Measurements from ENCODE around the gene TENM3.

The TENM3 gene

DNA sequence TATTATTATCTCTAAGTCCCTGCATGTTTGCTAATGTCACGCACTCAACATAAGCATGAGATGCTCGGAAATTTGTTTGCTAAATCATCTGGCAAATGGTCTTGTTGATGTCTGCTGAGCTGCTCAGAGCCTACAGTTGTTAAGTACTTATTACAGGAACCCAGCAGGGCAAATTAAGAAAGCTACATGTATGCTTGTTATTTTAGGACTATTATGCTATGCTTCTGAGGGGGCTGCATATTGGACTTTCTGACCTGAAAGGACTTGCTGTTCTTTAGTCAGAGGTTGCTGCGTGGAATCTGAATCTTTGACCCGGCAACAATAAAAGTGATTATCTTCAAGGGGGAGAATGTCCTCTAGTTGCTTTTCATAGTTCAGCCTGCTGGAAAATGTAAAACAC is 36.3 kb upstream of the TENM3 start:
- no peak overlapping the region for H3K27ac ChIP-seq
- TF ChIP-seq ZFX (IDR thresholded peaks at IDR 0.05) = no peak
- TF ChIP-seq, protein P1, sequence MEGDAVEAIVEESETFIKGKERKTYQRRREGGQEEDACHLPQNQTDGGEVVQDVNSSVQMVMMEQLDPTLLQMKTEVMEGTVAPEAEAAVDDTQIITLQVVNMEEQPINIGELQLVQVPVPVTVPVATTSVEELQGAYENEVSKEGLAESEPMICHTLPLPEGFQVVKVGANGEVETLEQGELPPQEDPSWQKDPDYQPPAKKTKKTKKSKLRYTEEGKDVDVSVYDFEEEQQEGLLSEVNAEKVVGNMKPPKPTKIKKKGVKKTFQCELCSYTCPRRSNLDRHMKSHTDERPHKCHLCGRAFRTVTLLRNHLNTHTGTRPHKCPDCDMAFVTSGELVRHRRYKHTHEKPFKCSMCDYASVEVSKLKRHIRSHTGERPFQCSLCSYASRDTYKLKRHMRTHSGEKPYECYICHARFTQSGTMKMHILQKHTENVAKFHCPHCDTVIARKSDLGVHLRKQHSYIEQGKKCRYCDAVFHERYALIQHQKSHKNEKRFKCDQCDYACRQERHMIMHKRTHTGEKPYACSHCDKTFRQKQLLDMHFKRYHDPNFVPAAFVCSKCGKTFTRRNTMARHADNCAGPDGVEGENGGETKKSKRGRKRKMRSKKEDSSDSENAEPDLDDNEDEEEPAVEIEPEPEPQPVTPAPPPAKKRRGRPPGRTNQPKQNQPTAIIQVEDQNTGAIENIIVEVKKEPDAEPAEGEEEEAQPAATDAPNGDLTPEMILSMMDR (conservative IDR thresholded peaks at IDR 0.05) = no peak

DNA sequence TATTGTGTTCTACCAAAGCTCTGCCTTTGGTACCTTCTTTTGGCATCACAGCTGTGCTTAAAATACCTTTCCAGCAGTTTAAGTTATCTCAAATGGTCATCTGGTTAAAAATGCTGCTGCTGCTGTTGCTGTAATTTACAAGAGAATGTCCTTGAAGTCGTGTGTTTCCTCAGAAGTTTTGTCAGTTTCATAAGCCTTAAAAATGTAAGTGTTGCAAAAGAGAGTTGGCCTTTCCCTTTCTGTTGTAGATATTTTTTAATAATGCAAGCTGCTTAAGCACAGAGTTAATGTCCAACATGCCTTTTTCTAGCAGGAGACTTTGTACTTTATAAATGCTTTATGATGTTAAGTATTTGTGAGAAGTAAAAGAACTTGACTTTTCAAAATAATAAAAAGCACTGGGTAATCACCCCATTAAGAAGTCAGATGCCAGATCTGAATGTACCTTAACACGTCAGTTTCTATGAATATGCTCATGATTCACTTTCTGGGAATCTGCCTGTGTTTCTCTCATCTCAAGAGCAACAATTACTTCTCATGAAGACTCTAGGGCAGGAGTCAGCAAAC is 35.3 kb upstream of the TENM3 start:
- H3K27ac ChIP-seq = no peak overlapping the region
- no peak for TF ChIP-seq ZFX (IDR thresholded peaks at IDR 0.05)
- TF ChIP-seq, protein P1 (conservative IDR thresholded peaks at IDR 0.05) = no peak

DNA sequence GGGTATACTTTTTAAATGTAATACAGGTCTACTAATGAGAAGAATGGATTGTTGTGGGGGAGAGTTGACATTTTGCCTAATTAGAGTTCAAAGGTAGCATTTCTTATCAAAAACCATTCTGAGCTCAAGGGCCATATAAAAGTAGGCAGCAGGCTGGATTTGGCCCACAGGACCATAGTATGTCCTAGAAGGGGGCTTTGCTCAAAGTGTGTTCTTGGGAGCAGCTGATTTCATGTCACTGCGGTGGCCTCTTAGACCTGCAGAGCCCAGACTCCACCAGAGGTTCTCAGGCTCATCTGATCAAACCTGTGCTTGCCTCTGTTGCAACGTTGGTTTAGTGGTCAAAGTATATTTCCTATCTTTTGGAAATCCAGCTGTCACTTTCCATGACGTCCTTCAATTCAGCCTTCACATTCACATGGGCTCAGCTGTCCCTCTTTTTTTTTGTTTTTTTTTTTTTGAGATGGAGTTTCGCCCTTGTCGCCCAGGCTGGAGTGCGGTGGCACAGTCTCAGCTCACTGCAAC is 34.6 kb upstream of the TENM3 start:
- TF ChIP-seq ZFX (IDR thresholded peaks at IDR 0.05) = no peak
- TF ChIP-seq, protein P1 (conservative IDR thresholded peaks at IDR 0.05) = no peak
- H3K27ac ChIP-seq = no peak overlapping the region

DNA sequence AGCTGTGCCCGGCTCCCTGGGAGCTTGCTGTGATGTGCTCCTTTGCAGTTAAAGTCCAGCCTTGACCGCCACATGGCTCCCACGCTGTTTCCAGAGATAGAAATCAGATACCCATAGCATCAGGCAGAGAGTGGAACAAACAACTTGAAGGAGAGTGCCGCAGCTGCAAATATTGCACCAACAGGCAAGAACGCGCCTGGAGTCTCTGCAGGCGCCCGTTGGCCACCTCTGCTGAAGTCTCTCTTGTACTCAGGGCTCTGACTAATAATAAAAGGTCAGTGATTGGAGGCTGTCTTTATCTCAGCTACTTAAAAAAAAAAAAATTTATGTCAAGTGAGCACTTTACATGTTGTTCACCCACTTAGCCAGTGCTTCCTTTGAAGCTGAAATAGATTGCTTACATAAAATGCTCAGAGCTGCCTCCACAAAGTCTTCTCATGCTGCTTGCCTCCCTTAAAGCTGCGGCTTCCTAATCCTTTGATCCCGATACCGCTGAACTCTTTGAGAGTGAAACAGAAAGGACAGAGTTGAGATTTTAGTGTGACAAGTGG is 30.9 kb upstream of the TENM3 start:
- TF ChIP-seq, protein P1 (conservative IDR thresholded peaks at IDR 0.05) = no peak
- TF ChIP-seq ZFX (IDR thresholded peaks at IDR 0.05) = no peak
- no peak overlapping the region for H3K27ac ChIP-seq

DNA sequence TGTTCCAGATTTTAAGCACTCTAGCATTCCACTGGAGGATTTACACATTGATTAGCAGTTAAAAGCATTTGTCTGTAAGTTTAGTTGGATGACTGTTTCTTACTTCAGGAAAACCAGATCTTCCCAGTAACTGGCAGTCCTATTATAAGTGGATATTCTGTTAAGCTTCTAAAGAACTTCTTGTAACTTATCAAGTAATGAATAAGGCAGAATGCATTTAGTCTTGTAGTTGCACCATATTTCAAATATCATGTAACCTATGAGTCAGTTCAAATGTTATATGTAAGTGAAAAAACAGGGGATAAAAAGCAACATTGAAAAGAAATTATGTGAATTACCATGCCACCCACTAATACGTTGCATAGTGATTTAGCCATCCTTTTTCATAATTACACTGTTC is 30.2 kb upstream of the TENM3 start:
- H3K27ac ChIP-seq = no peak overlapping the region
- TF ChIP-seq ZFX (IDR thresholded peaks at IDR 0.05) = no peak
- TF ChIP-seq, protein P1 (conservative IDR thresholded peaks at IDR 0.05) = no peak

DNA sequence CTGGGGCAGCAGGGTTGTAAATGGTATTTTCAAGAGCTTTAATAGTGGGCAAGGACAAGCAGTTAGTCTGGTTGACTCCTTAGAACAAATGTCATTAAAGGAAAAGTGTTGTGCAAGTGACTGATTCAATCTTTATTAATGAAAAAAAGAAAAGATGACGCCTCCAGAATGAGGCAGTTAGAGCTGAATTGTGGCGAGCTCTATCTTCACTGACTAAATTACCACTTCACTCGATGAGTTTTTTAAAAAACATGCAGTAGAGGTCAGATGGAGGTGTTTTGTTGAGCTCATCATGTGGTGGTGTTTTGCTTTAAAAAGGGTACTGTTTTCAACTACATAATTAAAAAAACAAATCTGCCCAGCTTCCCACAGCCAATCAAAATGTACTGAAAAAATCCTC is 28.1 kb upstream of the TENM3 start:
- no peak for TF ChIP-seq ZFX (IDR thresholded peaks at IDR 0.05)
- TF ChIP-seq, protein P1 (conservative IDR thresholded peaks at IDR 0.05) = no peak
- no peak overlapping the region for H3K27ac ChIP-seq

DNA sequence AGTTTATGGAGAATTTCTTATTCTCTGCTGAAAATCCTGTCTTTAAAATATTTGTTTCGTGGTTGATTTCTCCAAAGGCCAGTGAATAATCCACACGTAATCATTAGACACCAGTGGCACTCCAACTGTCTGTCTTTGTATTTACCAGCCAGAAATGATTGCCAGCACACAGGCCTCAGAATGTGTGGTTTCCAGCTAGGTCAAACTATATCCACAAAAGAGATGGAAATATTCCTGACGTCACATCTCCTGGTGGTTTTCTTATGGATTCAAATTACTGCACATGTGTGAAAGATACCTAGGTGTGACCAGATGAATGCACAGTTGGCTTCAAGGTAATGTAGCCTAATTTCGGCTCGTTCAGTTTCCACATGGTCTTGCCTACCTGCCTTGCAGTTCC is 27.2 kb upstream of the TENM3 start:
- H3K27ac ChIP-seq = no peak overlapping the region
- no peak for TF ChIP-seq ZFX (IDR thresholded peaks at IDR 0.05)
- TF ChIP-seq, protein P1 (conservative IDR thresholded peaks at IDR 0.05) = no peak

Data from C4-2B (cell line).